Esophagus squamous epithelium (tissue), 5 donors: Measurements from ENCODE around the gene FCRL6. TPM values are rescaled to one million over a fixed set of nuclear protein-coding genes. Genes with fewer than 3 reads are reported as not detected.

Experiments
- DNase-seq: peaks from one replicate; lab custom pipeline; 2025; lab: John Stamatoyannopoulos, UW
- H3K27ac ChIP-seq, 4 donors: fragments of 200-600 bp; sonication (generic); one replicate each; pipeline ENCODE4 v1.5.1; 2016 to 2019; ENCODE audit warnings: mild to moderate bottlenecking in 1 of 4
- H3K27me3 ChIP-seq, 4 donors: fragments of 200-600 bp; sonication (generic); 1 replicate in 3 of 4; 2 replicates in 1 of 4; pipeline versions ENCODE4 v1.5.1 to v1.6.0; 2017 to 2021; ENCODE audit warnings: antibody characterized with exemption in 1 of 4
- H3K36me3 ChIP-seq, 3 donors: fragments of 200-600 bp; sonication (generic); one replicate each; pipeline ENCODE4 v1.5.1; 2016 to 2019
- H3K4me1 ChIP-seq, 3 donors: fragments of 200-600 bp; sonication (generic); one replicate each; pipeline ENCODE4 v1.5.1; 2017 to 2019
- H3K4me3 ChIP-seq, 4 donors: fragments of 200-600 bp; sonication (generic); 1 replicate in 3 of 4; 2 replicates in 1 of 4; pipeline ENCODE4 v1.5.1; 2016 to 2019; ENCODE audit warnings: mild to moderate bottlenecking in 2 of 4, moderate library complexity in 1 of 4
- H3K9me3 ChIP-seq, 3 donors: fragments of 200-600 bp; sonication (generic); one replicate each; pipeline ENCODE4 v1.5.1; 2016 to 2019
- CTCF ChIP-seq, 6 experiments: fragments of 450-650 bp in 4 of 6; fragments of 200-600 bp in 2 of 6; sonication (generic) in 2 of 6; IDR thresholded peaks; one replicate each; pipeline ENCODE4 v1.5.1; 2016 to 2019; ENCODE audit warnings: antibody characterized with exemption in 6 of 6, mild to moderate bottlenecking in 4 of 6, moderate library complexity in 4 of 6
- POLR2A ChIP-seq, 4 donors: fragments of 450-650 bp; IDR thresholded peaks; one replicate each; pipeline ENCODE4 v1.6.1; 2017; ENCODE audit warnings: antibody characterized with exemption in 4 of 4, mild to moderate bottlenecking in 4 of 4, moderate library complexity in 3 of 4
- WGBS, 2 donors: methylation state at CpG; one replicate each; pipeline ENCODE4 v1.1.5; 2018; 5-methylcytosine and 5-hydroxymethylcytosine counted together
- intact Hi-C: fragments of 100-400 bp; cut with DNase I; formaldehyde crosslinking; loops from one replicate; pipeline ENCODE4 v1.15.0; 2022
- total RNA-seq, 4 donors: library from RNA; depleted of rRNA; stranded (reverse); fragments of >200 nt; gene quantifications; one replicate each; pipeline ENCODE4 v1.1.0, GENCODE V29; 2016
- donor health status: DM: yes; HTN: yes; CAD: no.

FCRL6 gene
- total RNA-seq, 4 donors from 2014 or later = 0.76 TPM; not detected in 3

GRCh38 chr1:159856576-159856975, 54.4 kb downstream of the FCRL6 start:
- no peaks in the 10 kb centered on the region for H3K36me3 ChIP-seq
- intact Hi-C loops = no loop called here
- no peak overlapping the region for H3K4me3 ChIP-seq
- peaks cover 14 to 67% (median 29%) of the 10 kb centered on the region in 3 donors for H3K4me1 ChIP-seq
- DNase-seq = no peak
- no peaks in the 10 kb centered on the region for H3K27me3 ChIP-seq
- TF ChIP-seq POLR2A (IDR thresholded peaks at IDR 0.05) = no peak
- peak overlapping the region in 2 of 4 donors; percentile 26 to 98 for H3K27ac ChIP-seq
- no peaks in the 10 kb centered on the region for H3K9me3 ChIP-seq
- 94 to 100% methylated on average over 1 of the region's 1 CpG for WGBS, 2 donors

- H3K9me3 ChIP-seq = no peaks in the 10 kb centered on the region
- TF ChIP-seq POLR2A (IDR thresholded peaks at IDR 0.05) = no peak
- no peak for TF ChIP-seq CTCF (IDR thresholded peaks at IDR 0.05)
- no peaks in the 10 kb centered on the region for H3K27me3 ChIP-seq
- no peak overlapping the region for H3K4me3 ChIP-seq
- DNase-seq = no peak
- peaks cover 14 to 73% (median 29%) of the 10 kb centered on the region in 3 donors for H3K4me1 ChIP-seq
- intact Hi-C loops = no loop called here
- peak overlapping the region in 1 of 4 donors; percentile 89 for H3K27ac ChIP-seq
- 91% methylated on average over 5 of the region's 6 CpGs; no CpG with 5 or more reads in 1 of the 2 donors for WGBS, 2 donors
- H3K36me3 ChIP-seq = no peaks in the 10 kb centered on the region
Measured at GRCh38 chr1:159857889-159858288, 55.7 kb downstream of the FCRL6 start.

- no peaks in the 10 kb centered on the region for H3K9me3 ChIP-seq
- H3K27me3 ChIP-seq = no peaks in the 10 kb centered on the region
- DNase-seq = no peak
- H3K27ac ChIP-seq = peak overlapping the region; percentile 42 to 89 (median 84)
- no peaks in the 10 kb centered on the region for H3K36me3 ChIP-seq
- TF ChIP-seq POLR2A (IDR thresholded peaks at IDR 0.05) = no peak
- no peak for TF ChIP-seq CTCF (IDR thresholded peaks at IDR 0.05)
- no peak overlapping the region for H3K4me3 ChIP-seq
- intact Hi-C loops = no loop called here
- H3K4me1 ChIP-seq = peaks cover 14 to 57% (median 23%) of the 10 kb centered on the region in 3 donors
- WGBS, 2 donors = 39 to 57% methylated on average over 4 to 6 of the region's 7 CpGs
Measured at GRCh38 chr1:159859767-159860322, 57.7 kb downstream of the FCRL6 start.

- H3K9me3 ChIP-seq = no peaks in the 10 kb centered on the region
- TF ChIP-seq POLR2A (IDR thresholded peaks at IDR 0.05) (no peak), CTCF (IDR thresholded peaks at IDR 0.05) (no peak)
- DNase-seq = no peak
- intact Hi-C loops = no loop called here
- WGBS, 2 donors = 33% methylated on average over 1 of the region's 3 CpGs; no CpG with 5 or more reads in 1 of the 2 donors
- H3K27ac ChIP-seq = peak overlapping the region; percentile 42 to 89 (median 84)
- no peaks in the 10 kb centered on the region for H3K36me3 ChIP-seq
- no peak overlapping the region for H3K4me3 ChIP-seq
- no peaks in the 10 kb centered on the region for H3K27me3 ChIP-seq
- H3K4me1 ChIP-seq = peaks cover 8 to 57% (median 18%) of the 10 kb centered on the region in 3 donors
Measured at GRCh38 chr1:159860456-159860855, 58.3 kb downstream of the FCRL6 start.

GRCh38 chr1:159861218-159861617, 59.1 kb downstream of the FCRL6 start:
- TF ChIP-seq POLR2A (IDR thresholded peaks at IDR 0.05) (no peak), CTCF (IDR thresholded peaks at IDR 0.05) (no peak)
- Histone ChIP-seq H3K36me3 (no peaks in the 10 kb centered on the region), H3K4me3 (no peak overlapping the region), H3K27ac (peak overlapping the region in 2 of 4 donors; percentile 86 to 89), H3K9me3 (no peaks in the 10 kb centered on the region), H3K4me1 (peaks cover 11 to 57% (median 16%) of the 10 kb centered on the region in 3 donors), H3K27me3 (no peaks in the 10 kb centered on the region)
- no peak for DNase-seq
- 79 to 87% methylated on average over 7 of the region's 8 CpGs for WGBS, 2 donors
- intact Hi-C loops = no loop called here
